Body of pancreas (tissue), 4 donors: ENCODE measurements around the gene BICRA. TPM values are rescaled to one million over a fixed set of nuclear protein-coding genes. Genes with fewer than 3 reads are reported as not detected.

ENCODE experiments used
- ATAC-seq: fragments of 150-250 bp; one replicate; pipeline ENCODE4 v1.9.1; 2016
- DNase-seq, 4 donors: peaks; one replicate each; pipeline ENCODE4 v3.0.0-alpha.2; 2019
- H3K27ac ChIP-seq, 4 donors: fragments of 200-600 bp; sonication (generic); 1 replicate in 3 of 4; 2 replicates in 1 of 4; pipeline versions ENCODE4 v1.5.1 to v1.6.1; 2016 to 2019; ENCODE audit warnings: mild to moderate bottlenecking in 1 of 4, mixed read lengths in 1 of 4, moderate library complexity in 1 of 4
- H3K27me3 ChIP-seq, 2 donors: fragments of 200-600 bp; sonication (generic); one replicate each; pipeline ENCODE4 v1.6.0; 2016; ENCODE audit warnings: mild to moderate bottlenecking in 1 of 2
- H3K36me3 ChIP-seq, 2 donors: fragments of 200-600 bp; sonication (generic); replicated peaks in 1 of 2; 2 replicates each; pipeline ENCODE4 v1.5.1; 2016; ENCODE audit warnings: low read depth in 2 of 2; ENCODE audit not compliant: insufficient read depth in 1 of 2
- H3K4me1 ChIP-seq: fragments of 200-600 bp; sonication (generic); one replicate; pipeline ENCODE4 v1.6.0; 2016
- H3K4me3 ChIP-seq, 2 donors: fragments of 200-600 bp; sonication (generic); 1 replicate in 1 of 2; 2 replicates in 1 of 2; pipeline ENCODE4 v1.5.1; 2016 to 2019
- H3K9me3 ChIP-seq, 3 donors: fragments of 200-600 bp; sonication (generic); 1 replicate in 2 of 3; 2 replicates in 1 of 3; pipeline ENCODE4 v1.5.1; 2016
- POLR2A ChIP-seq, 3 donors: fragments of 450-650 bp; IDR thresholded peaks; one replicate each; pipeline ENCODE4 v1.6.1; 2016; ENCODE audit warnings: antibody characterized with exemption in 3 of 3, mild to moderate bottlenecking in 2 of 3
- WGBS, 2 donors: methylation state at CpG; one replicate each; pipeline ENCODE4 v1.1.5; 2017; 5-methylcytosine and 5-hydroxymethylcytosine counted together
- intact Hi-C: fragments of 100-400 bp; cut with DNase I; formaldehyde crosslinking; loops from one replicate; pipeline ENCODE4 v1.15.1; 2023
- total RNA-seq, 2 donors: library from RNA; depleted of rRNA; stranded (reverse); fragments of >200 nt; gene quantifications; one replicate each; pipeline ENCODE4 v1.1.0, GENCODE V29; 2016
- TF ChIP-seq, protein P1 (sequence below), 7 experiments: fragments of 450-650 bp in 4 of 7; fragments of 200-600 bp in 3 of 7; sonication (generic) in 3 of 7; IDR thresholded peaks; one replicate each; pipeline ENCODE4 v1.5.1; 2016 to 2019; ENCODE audit warnings: antibody characterized with exemption in 7 of 7

Gene BICRA
- total RNA-seq, 2 donors from 2014 or later = 2.6 to 26.4 TPM

DNA sequence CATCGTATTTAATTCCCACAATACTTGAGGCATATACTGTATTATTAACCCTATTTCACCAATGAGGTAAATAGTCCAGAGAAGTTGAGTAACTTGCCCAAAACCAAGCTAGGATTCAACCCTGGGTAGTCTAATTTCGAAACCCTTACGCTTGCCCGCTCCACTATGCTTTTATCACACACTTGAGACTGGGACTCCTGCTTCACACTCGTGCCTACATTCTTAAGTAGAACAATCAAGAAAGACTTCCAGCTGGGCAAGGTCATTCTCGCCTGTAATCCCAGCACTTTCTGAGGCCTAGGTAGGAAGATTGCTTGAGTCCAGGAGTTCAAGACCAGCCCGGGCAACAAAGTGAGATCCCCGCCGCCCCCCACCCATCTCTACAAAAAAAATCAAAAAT lies 39.6 kb upstream of the BICRA start:
- intact Hi-C loops = no loop called here
- no peak overlapping the region for H3K4me3 ChIP-seq
- no peak overlapping the region for H3K27ac ChIP-seq
- H3K4me1 ChIP-seq = peaks cover 13% of the 10 kb centered on the region
- DNase-seq = no peak
- TF ChIP-seq POLR2A (IDR thresholded peaks at IDR 0.05) = no peak
- TF ChIP-seq, protein P1, sequence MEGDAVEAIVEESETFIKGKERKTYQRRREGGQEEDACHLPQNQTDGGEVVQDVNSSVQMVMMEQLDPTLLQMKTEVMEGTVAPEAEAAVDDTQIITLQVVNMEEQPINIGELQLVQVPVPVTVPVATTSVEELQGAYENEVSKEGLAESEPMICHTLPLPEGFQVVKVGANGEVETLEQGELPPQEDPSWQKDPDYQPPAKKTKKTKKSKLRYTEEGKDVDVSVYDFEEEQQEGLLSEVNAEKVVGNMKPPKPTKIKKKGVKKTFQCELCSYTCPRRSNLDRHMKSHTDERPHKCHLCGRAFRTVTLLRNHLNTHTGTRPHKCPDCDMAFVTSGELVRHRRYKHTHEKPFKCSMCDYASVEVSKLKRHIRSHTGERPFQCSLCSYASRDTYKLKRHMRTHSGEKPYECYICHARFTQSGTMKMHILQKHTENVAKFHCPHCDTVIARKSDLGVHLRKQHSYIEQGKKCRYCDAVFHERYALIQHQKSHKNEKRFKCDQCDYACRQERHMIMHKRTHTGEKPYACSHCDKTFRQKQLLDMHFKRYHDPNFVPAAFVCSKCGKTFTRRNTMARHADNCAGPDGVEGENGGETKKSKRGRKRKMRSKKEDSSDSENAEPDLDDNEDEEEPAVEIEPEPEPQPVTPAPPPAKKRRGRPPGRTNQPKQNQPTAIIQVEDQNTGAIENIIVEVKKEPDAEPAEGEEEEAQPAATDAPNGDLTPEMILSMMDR (IDR thresholded peaks at IDR 0.05) = no peak
- H3K9me3 ChIP-seq = no peaks in the 10 kb centered on the region
- ATAC-seq = no peak
- no peaks in the 10 kb centered on the region for H3K27me3 ChIP-seq
- 82 to 86% methylated on average over 9 of the region's 9 CpGs for WGBS, 2 donors
- no peaks in the 10 kb centered on the region for H3K36me3 ChIP-seq

DNA sequence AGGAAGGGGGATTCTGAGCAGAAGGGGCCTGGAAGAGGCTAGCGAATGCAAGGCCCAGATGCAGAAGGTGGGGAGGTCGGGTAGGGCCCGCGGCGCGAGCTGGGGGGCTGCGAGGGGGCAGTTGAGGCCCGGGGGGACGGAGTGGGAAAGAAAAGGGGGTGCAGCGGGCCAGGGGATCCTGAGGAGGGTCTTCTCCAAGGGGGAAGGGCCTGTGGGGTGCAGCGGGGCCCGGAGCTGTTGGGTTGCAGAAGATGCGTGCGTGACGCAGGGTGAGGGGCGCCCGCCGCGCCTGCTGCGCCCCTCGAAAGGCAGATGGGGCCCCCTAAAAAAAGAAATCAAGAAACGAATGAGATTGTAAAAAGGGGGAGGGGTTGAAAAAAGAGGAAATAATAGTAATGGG lies 36.3 kb upstream of the BICRA start:
- 64 to 72% methylated on average over 22 of the region's 22 CpGs for WGBS, 2 donors
- Histone ChIP-seq H3K4me1 (peaks cover 8% of the 10 kb centered on the region), H3K9me3 (no peaks in the 10 kb centered on the region), H3K36me3 (no peaks in the 10 kb centered on the region), H3K27me3 (no peaks in the 10 kb centered on the region), H3K4me3 (no peak overlapping the region), H3K27ac (no peak overlapping the region)
- no peak for TF ChIP-seq POLR2A (IDR thresholded peaks at IDR 0.05)
- TF ChIP-seq, protein P1 (IDR thresholded peaks at IDR 0.05) = no peak
- intact Hi-C loops = no loop called here
- DNase-seq = peak in 1 of 4 donors; percentile 11
- no peak for ATAC-seq

DNA sequence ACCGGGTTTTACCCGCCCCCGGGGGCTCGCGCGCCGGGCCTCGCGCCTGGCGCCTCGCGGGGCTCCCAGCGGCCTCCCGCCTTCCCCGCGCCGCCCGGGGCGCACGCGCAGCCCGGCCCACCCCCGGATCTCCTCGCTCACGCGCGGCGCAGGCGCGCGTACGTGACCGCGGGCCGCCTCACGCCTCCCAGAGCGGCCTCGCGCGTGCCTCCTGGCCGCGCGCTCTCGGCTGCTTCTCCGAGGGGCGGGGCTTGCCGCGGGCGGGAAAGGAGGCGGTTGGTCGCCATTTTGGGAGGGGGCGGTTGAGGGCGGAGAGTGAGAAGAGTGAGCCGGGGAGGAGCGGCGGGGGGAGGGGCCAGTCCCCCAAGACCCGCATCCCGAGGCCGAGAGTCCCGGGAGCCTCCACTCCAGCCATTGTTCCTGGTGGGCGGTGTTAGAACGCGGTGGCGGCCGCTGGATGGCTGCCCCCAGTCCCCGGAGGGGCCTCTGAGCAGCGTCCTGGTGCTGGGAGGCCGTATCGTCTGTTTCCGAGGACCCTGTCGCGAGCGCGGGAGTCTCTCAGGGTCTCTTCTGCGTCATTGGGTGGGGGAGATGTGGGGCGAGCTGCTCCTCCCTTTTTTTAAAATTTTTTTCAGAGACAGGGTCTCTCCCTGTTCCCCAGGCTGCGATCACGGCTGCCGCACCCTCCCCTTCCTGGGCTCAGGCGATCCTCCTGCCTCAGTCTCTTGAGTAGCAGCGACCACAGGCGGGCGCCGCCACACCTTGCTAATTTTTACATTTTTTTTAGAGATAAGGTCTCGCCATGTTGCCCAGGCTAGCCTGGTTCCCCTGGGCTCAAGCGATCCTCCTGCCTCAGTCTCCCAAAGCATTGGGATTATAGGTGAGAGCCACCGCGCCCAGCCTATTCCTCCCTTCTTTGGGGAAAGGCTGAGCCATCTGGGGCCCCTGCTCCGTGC lies 35.6 kb upstream of the BICRA start, which contains the start of gene ZNF541:
Gene ZNF541, minus strand, starts transcription at position 78 of the 956 bp plus-strand sequence. CDS start 17,292 bp downstream, outside the sequence.
- 21 to 38% methylated on average over 30 to 79 of the region's 89 CpGs for WGBS, 2 donors
- ATAC-seq = peak; percentile 83

DNA sequence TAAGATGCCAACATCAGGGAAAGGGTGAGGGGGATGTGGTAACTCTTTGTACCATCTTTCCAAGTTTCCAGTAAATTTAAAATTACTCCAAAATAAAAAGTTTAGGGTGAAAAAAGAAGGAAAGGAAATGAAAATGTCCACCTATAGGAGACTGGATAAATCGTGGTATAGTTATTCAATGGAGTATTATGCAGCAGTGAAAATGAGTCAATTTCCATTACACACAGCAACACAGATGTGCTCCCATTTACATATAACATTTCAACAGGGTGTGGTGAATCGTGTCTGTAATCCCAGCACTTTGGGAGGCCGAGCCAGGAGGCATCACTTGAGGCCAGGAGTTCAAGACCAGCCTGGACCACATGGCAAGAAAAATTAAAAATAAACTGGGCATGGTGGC lies 28.5 kb upstream of the BICRA start:
- Histone ChIP-seq H3K27me3 (no peaks in the 10 kb centered on the region), H3K27ac (no peak overlapping the region), H3K4me3 (no peak overlapping the region), H3K36me3 (no peaks in the 10 kb centered on the region), H3K4me1 (no peaks in the 10 kb centered on the region), H3K9me3 (no peaks in the 10 kb centered on the region)
- ATAC-seq (no peak), DNase-seq (no peak)
- TF ChIP-seq POLR2A (IDR thresholded peaks at IDR 0.05) = no peak
- intact Hi-C loops = no loop called here
- 65 to 81% methylated on average over 3 of the region's 3 CpGs for WGBS, 2 donors

More for the DNA sequence above, 35.6 kb upstream of the BICRA start, which contains the start of gene ZNF541:
- no peaks in the 10 kb centered on the region for H3K27me3 ChIP-seq
- peaks cover 8% of the 10 kb centered on the region for H3K4me1 ChIP-seq
- DNase-seq = peak; percentile 54 to 63 (median 60)
- H3K27ac ChIP-seq = no peak within 1 kb of the TSS
- no peak within 1 kb of the TSS for H3K4me3 ChIP-seq
- TF ChIP-seq, protein P1 (IDR thresholded peaks at IDR 0.05) = no peak
- no peak for TF ChIP-seq POLR2A (IDR thresholded peaks at IDR 0.05)
- H3K36me3 ChIP-seq = no peaks in the 10 kb centered on the region
- no peaks in the 10 kb centered on the region for H3K9me3 ChIP-seq
- intact Hi-C loops = no loop called here

DNA sequence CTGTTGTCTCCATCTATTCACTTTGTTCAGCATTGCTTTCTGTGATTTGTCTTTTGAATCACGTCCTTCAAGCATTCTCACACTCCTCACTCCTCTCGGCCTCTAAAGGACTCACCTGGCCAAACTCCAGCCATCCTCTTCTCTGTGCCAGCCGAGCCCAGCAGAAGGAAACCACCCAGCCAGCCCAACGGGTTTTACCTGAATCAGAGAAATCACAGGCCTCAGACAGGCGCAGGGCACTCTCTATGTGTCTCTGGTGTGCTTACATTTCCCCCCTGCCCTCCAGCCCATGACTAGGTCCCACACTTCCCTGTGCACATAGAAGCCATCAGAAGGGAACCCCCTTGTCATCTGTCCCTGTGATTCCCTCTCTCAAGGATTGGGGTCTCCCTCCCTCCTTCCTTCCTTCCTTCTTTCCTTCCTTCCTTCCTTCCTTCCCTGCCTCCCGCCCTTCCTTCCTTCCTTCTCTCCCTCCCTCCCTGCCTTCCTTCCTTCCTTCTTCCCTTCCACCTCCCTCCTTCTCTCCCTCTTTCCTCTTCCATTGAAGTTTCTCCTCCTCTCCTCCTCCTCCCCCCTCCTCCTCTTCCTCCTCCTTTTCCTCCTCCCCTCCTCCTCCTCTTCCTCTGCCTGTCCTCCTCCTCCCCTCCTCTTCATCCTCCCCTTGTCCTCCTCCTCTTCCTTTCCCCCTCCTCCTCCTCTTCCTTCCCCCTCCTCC lies 27.2 kb upstream of the BICRA start:
- intact Hi-C loops = no loop called here
- H3K4me1 ChIP-seq = no peaks in the 10 kb centered on the region
- no peaks in the 10 kb centered on the region for H3K36me3 ChIP-seq
- no peak overlapping the region for H3K4me3 ChIP-seq
- TF ChIP-seq, protein P1 (IDR thresholded peaks at IDR 0.05) = no peak
- TF ChIP-seq POLR2A (IDR thresholded peaks at IDR 0.05) = no peak
- ATAC-seq (no peak), DNase-seq (no peak)
- no peaks in the 10 kb centered on the region for H3K27me3 ChIP-seq
- no peaks in the 10 kb centered on the region for H3K9me3 ChIP-seq
- WGBS, 2 donors = 47 to 49% methylated on average over 6 of the region's 6 CpGs
- H3K27ac ChIP-seq = no peak overlapping the region
